ENCODE data around the gene AHDC1. TPM values are rescaled to one million over a fixed set of nuclear protein-coding genes. Genes with fewer than 3 reads are reported as not detected.
A peak's percentile ranks its signal among the peaks of the same experiment; 100 is the strongest.

The AHDC1 gene
- total RNA-seq, 1 donor from 2014 or later, result 124 TPM

DNA sequence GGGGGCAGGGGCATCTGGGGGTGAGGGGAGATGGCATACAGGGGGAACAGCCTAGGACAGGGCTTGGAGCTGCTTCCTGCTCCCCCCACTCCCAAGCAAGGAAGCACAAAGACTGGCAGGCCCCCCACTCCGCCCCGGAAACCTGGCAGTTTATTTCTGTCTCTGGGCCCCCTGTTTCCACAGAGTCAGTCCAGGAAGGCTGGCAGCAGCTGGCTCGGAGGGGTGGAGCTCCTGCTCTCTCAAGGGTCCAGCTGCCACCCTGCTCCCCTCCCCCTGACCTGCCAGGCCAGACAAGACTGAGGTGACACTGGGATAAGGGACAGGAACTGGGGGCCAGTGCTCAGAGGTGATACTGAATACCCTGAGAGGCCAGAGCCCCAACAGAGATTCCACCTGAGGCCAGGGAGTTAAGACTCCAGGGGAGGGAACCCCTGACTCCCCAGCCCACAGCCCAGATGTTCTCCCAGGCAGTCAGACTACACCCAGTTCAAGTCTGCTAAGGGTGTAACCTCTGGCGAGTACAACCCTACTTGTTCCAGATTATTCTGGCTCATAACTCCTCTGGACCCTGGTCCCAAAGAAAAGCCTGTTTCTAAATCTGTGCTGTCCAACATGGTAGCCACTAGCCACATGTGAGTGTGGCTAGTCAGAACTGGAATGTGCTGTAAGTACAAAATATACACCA is 26.3 kb downstream of the AHDC1 start:
- Mint-ChIP-seq H3K27ac (ENCODE audit: unreplicated experiment) (peak overlapping the region; percentile 84), H3K4me1 (ENCODE audit: unreplicated experiment) (peaks cover 76% of the 10 kb centered on the region), H3K9me3 (ENCODE audit: unreplicated experiment) (no peaks in the 10 kb centered on the region), H3K4me3 (ENCODE audit: unreplicated experiment) (no peak overlapping the region), H3K36me3 (ENCODE audit: unreplicated experiment) (peaks cover 7% of the 10 kb centered on the region), H3K27me3 (ENCODE audit: unreplicated experiment) (no peaks in the 10 kb centered on the region)
- TF ChIP-seq, protein P1, sequence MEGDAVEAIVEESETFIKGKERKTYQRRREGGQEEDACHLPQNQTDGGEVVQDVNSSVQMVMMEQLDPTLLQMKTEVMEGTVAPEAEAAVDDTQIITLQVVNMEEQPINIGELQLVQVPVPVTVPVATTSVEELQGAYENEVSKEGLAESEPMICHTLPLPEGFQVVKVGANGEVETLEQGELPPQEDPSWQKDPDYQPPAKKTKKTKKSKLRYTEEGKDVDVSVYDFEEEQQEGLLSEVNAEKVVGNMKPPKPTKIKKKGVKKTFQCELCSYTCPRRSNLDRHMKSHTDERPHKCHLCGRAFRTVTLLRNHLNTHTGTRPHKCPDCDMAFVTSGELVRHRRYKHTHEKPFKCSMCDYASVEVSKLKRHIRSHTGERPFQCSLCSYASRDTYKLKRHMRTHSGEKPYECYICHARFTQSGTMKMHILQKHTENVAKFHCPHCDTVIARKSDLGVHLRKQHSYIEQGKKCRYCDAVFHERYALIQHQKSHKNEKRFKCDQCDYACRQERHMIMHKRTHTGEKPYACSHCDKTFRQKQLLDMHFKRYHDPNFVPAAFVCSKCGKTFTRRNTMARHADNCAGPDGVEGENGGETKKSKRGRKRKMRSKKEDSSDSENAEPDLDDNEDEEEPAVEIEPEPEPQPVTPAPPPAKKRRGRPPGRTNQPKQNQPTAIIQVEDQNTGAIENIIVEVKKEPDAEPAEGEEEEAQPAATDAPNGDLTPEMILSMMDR (IDR thresholded peaks at IDR 0.05), result no peak
- DNase-seq (ENCODE audit: extremely low spot score, unreplicated experiment), result no peak

GRCh38 chr1:27576806-27577227 is 27.1 kb downstream of the AHDC1 start:
- Mint-ChIP-seq H3K27ac (ENCODE audit: unreplicated experiment) (peak overlapping the region; percentile 84), H3K9me3 (ENCODE audit: unreplicated experiment) (no peaks in the 10 kb centered on the region), H3K27me3 (ENCODE audit: unreplicated experiment) (no peaks in the 10 kb centered on the region), H3K36me3 (ENCODE audit: unreplicated experiment) (peaks cover 4% of the 10 kb centered on the region), H3K4me3 (ENCODE audit: unreplicated experiment) (peak overlapping the region; percentile 29), H3K4me1 (ENCODE audit: unreplicated experiment) (peaks cover 76% of the 10 kb centered on the region)
- DNase-seq (ENCODE audit: extremely low spot score, unreplicated experiment), result no peak
- TF ChIP-seq, protein P1 (IDR thresholded peaks at IDR 0.05), result no peak

DNA sequence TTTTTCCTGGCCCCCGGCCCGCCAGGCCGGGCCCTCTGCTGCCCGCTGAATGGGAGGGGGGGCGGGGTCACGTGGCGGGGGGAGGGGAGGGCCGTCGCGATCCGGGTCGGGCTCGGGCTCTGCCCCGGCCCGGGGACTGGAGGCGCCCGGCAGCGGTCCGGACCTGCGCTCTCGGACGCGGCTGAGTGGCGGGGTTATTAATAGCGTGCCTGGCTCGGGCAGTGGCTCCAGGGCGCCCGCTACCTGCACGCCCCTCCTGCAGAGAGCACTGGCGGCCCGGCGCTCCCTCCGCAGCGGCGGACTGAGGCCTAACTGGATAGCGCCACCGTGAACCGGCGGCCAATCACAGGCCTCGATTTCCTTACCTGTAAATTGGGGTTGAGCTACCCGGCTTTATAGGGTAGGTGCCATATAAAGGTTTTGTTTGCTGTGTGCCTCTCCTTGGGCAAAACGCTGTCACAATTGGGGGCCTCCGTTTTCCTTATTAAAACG is 28.1 kb downstream of the AHDC1 start:
- no peaks in the 10 kb centered on the region for H3K9me3 Mint-ChIP-seq (ENCODE audit: unreplicated experiment)

DNA sequence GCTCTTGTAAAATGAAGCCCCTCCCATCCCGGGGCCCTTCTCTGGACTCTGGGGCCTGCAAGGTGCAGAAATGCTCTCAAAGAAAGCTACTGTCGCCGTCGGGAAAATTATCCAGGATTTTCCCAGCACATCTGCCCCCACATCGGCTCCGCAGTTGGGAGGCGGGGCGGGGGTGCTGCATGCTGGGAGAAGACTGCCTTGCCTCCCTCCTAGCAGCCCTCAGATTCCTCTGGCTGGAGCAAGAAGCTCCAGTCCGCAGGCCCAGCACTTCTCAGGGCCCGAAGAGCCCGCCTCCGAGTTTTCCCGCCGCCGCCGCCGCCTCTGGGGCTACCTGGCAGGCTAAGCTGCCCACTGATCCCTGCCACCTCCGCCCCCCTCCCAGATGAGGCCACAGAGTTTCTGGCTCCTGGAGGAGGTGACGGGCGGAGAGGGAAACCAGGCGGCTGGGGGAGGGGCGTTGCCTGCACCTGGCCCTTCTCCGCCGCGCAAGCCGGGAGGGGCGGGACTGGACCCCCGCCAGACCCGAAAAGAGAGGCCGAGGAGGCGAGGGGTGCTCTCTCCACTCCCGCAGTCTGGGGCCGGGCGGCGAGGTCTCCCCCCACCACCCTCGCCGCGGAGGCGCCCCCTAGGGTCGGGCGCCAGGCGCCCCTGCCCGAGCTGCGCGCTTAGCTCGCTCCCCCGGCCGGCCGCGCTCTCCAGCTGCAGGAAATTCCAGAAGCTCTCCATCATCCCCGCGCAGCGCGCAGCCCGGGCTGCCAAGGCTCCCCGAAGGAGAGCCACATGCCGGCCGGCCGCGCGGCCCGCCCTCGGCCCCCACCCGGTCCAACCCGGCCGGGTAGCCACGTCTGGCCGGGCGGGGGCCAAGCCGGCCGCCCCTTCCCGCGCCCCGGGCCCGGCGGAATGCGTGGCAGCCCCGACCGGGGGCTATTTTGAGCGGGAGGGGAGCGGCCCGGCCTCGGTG is 28.8 kb downstream of the AHDC1 start:
- TF ChIP-seq, protein P1 (IDR thresholded peaks at IDR 0.05), result peak; percentile 54
- no peaks in the 10 kb centered on the region for H3K36me3 Mint-ChIP-seq (ENCODE audit: unreplicated experiment)
- peak overlapping the region; percentile 60 for H3K4me3 Mint-ChIP-seq (ENCODE audit: unreplicated experiment)
- H3K27ac Mint-ChIP-seq (ENCODE audit: unreplicated experiment), result peak overlapping the region; percentile 92
- H3K4me1 Mint-ChIP-seq (ENCODE audit: unreplicated experiment), result peaks cover 83% of the 10 kb centered on the region
- DNase-seq (ENCODE audit: extremely low spot score, unreplicated experiment), result peak; percentile 92
- no peaks in the 10 kb centered on the region for H3K27me3 Mint-ChIP-seq (ENCODE audit: unreplicated experiment)
- no peaks in the 10 kb centered on the region for H3K9me3 Mint-ChIP-seq (ENCODE audit: unreplicated experiment)

More for the DNA sequence above, 28.1 kb downstream of the AHDC1 start:
- TF ChIP-seq, protein P1 (IDR thresholded peaks at IDR 0.05), result no peak
- H3K36me3 Mint-ChIP-seq (ENCODE audit: unreplicated experiment), result no peaks in the 10 kb centered on the region
- no peak for DNase-seq (ENCODE audit: extremely low spot score, unreplicated experiment)
- peak overlapping the region; percentile 84 for H3K27ac Mint-ChIP-seq (ENCODE audit: unreplicated experiment)
- no peak overlapping the region for H3K4me3 Mint-ChIP-seq (ENCODE audit: unreplicated experiment)
- H3K27me3 Mint-ChIP-seq (ENCODE audit: unreplicated experiment), result no peaks in the 10 kb centered on the region
- peaks cover 79% of the 10 kb centered on the region for H3K4me1 Mint-ChIP-seq (ENCODE audit: unreplicated experiment)
